Right lobe of liver (tissue), 4 donors: ENCODE measurements around the gene OR51A7.

Experiments
- POLR2A ChIP-seq: fragments of 450-650 bp; IDR thresholded peaks from one replicate; pipeline ENCODE4 v1.6.1; 2017; ENCODE audit warnings: antibody characterized with exemption, mild to moderate bottlenecking
- TF ChIP-seq, protein P1 (sequence below), 4 donors: fragments of 200-600 bp in 3 of 4; fragments of 450-650 bp in 1 of 4; IDR thresholded peaks; one replicate each; pipeline versions ENCODE4 v1.5.1 to v1.8.0; 2016 to 2022; ENCODE audit warnings: antibody characterized with exemption in 4 of 4, mild to moderate bottlenecking in 2 of 4
- donor health status: DM: no; HTN: no; CAD: no.
- donor health status: DM: no; HTN: no; CAD: no.
- donor health status: DM: no; HTN: yes; CAD: no.

DNA sequence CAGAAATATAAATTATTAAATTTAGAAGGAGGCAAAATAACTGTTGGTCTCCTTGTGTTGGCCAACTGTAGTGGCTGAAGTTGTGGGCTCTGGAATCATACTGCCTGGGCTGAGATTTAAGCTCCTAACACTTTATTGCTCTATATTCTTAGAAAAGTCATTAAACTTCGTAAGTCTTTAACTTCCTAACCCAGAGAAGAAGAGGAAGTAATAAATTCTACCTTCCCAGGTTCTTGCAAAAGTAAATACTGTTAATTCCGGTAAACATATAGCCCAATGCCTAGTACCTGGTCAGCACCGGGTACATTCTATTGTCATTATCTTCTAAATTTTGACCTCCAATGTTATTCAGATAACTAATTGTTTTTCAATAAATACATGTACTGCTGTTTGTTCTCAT, 17.4 kb upstream of the OR51A7 start:
- TF ChIP-seq, protein P1, sequence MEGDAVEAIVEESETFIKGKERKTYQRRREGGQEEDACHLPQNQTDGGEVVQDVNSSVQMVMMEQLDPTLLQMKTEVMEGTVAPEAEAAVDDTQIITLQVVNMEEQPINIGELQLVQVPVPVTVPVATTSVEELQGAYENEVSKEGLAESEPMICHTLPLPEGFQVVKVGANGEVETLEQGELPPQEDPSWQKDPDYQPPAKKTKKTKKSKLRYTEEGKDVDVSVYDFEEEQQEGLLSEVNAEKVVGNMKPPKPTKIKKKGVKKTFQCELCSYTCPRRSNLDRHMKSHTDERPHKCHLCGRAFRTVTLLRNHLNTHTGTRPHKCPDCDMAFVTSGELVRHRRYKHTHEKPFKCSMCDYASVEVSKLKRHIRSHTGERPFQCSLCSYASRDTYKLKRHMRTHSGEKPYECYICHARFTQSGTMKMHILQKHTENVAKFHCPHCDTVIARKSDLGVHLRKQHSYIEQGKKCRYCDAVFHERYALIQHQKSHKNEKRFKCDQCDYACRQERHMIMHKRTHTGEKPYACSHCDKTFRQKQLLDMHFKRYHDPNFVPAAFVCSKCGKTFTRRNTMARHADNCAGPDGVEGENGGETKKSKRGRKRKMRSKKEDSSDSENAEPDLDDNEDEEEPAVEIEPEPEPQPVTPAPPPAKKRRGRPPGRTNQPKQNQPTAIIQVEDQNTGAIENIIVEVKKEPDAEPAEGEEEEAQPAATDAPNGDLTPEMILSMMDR (IDR thresholded peaks at IDR 0.05) = no peak
- TF ChIP-seq POLR2A = no peak
